COR-L47 (cell line): ENCODE data around the gene HUS1.
"Not testable (repeated sequence)": the region's sequence is repeated elsewhere in the genome, so short reads cannot be mapped to it uniquely, and the experiment has no call there.

Experiments used
- DNase-seq: peaks from one replicate; lab custom pipeline; 2025; lab: John Stamatoyannopoulos, UW

HUS1 gene

DNA sequence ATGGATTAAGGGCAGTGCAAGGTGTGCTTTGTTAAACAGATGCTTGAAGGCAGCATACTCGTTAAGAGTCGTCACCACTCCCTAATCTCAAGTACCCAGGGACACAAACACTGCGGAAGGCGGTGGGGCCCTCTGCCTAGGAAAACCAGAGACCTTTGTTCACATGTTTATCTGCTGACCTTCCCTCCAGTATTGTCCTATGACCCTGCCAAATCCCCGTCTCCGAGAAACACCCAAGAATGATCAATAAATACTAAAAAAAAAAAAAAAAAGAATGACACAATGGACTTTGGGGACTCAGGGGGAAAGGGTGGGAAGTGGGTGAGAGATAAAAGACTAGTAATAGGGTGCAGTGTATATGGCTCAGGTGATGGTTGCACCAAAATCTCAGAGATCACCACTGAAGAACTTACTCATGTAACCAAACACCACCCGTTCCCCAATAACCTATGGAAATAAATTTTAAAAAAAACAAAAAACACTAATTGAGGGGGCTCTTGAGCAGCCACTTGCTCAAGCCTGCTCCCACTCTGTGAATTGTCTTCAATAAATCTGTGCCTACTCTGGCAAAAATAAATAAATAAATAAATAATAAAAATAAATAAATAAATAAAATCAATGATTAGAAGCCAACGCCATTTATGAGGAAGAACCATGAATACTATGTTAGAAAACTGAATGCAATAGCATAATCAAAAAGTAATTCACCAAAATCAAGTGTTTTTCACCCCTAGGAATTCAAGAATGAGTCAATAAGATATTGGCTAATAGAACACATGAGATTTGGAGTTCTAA is 56.1 kb downstream of the HUS1 start:
- not testable (repeated sequence) for DNase-seq

GRCh38 chr7:47916514-47916913 is 62.9 kb downstream of the HUS1 start:
- DNase-seq, result not testable (repeated sequence)

GRCh38 chr7:47915616-47915976 is 63.8 kb downstream of the HUS1 start:
- no peak for DNase-seq

DNA sequence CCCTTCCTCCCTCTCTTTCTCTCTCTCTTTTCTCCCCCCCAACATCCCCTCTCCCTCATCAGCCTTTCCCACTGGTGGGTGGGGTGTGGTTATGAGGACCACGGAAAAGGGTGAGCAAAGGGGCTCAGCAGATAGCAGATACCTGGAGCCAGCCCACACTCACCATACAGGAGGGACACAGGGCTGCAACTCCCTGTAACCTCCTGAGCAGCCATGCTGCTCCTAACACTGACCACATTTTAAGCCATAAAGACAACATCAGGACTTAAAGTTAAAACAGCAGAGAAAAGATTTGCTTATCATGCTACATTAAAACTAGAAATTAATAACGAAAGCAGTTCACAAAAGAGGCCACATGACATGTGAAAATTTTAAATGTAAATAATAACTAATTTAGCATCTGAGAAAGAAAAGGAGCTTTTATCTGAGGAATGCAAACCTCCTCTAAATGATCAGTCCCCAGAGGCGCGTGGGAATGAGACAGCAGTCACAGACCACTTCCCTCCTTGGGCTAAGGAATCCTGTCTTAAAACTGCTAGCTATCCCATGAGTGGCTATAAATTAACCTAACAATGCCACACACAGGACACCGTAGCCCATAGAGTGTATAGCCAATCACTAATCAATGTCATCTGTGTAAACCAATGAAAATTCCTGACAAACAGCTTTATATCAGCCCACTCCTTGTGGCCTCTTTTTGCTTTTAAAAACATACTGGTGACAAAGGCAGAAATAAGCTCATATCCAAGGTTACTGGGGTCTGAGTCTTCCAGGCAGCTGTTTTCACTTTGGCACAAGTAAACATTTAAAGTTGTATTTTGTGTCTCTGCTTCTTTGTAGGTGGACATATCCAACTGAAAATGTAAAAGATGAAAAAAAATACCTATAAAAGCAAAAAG is 64.4 kb downstream of the HUS1 start:
- no peak for DNase-seq
